Right lobe of liver (tissue), 4 donors: ENCODE measurements around the gene HDAC9.

Experiments
- POLR2A ChIP-seq: fragments of 450-650 bp; IDR thresholded peaks from one replicate; pipeline ENCODE4 v1.6.1; 2017; ENCODE audit warnings: antibody characterized with exemption, mild to moderate bottlenecking
- TF ChIP-seq, protein P1 (sequence below), 4 donors: fragments of 200-600 bp in 3 of 4; fragments of 450-650 bp in 1 of 4; IDR thresholded peaks; one replicate each; pipeline versions ENCODE4 v1.5.1 to v1.8.0; 2016 to 2022; ENCODE audit warnings: antibody characterized with exemption in 4 of 4, mild to moderate bottlenecking in 2 of 4
- donor health status: DM: no; HTN: no; CAD: no.
- donor health status: DM: no; HTN: no; CAD: no.
- donor health status: DM: no; HTN: yes; CAD: no.

DNA sequence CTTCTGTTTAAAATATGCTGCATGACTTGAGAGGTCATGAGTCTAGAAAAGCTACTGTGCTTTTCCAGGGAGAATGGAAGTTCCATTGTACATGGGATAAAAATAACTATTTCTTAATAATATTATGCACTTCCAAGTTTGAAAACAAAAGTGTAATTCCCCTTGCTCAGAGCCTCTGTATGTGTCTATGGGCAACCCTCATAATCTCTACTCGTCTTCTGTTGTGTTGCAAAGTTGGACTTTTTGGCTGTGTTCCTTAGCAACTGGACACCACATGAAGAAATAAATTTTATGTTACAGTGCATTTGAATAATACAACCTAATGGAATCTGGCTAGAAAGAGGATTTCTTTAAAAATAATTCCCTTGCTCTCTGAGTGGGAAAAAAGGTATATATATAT is 379.3 kb downstream of the HDAC9 start:
- TF ChIP-seq, protein P1, sequence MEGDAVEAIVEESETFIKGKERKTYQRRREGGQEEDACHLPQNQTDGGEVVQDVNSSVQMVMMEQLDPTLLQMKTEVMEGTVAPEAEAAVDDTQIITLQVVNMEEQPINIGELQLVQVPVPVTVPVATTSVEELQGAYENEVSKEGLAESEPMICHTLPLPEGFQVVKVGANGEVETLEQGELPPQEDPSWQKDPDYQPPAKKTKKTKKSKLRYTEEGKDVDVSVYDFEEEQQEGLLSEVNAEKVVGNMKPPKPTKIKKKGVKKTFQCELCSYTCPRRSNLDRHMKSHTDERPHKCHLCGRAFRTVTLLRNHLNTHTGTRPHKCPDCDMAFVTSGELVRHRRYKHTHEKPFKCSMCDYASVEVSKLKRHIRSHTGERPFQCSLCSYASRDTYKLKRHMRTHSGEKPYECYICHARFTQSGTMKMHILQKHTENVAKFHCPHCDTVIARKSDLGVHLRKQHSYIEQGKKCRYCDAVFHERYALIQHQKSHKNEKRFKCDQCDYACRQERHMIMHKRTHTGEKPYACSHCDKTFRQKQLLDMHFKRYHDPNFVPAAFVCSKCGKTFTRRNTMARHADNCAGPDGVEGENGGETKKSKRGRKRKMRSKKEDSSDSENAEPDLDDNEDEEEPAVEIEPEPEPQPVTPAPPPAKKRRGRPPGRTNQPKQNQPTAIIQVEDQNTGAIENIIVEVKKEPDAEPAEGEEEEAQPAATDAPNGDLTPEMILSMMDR (IDR thresholded peaks at IDR 0.05) = no peak
- TF ChIP-seq POLR2A = no peak
